ENCODE data around the gene EML5.

The EML5 gene

GRCh38 chr14:88625671-88626070 lies 167.1 kb downstream of the EML5 start:
- DNase-seq (ENCODE audit: extremely low read depth in 1 of 2, low read depth in 1 of 2), result no peak

GRCh38 chr14:88621100-88621499 lies 171.7 kb downstream of the EML5 start:
- DNase-seq (ENCODE audit: extremely low read depth in 1 of 2, low read depth in 1 of 2), result no peak

- DNase-seq (ENCODE audit: extremely low read depth in 1 of 2, low read depth in 1 of 2), result no peak
Observed at GRCh38 chr14:88618476-88618875, 174.3 kb downstream of the EML5 start.

GRCh38 chr14:88617479-88617878 lies 175.3 kb downstream of the EML5 start:
- DNase-seq (ENCODE audit: extremely low read depth in 1 of 2, low read depth in 1 of 2), result no peak

GRCh38 chr14:88616697-88617096 lies 176.1 kb downstream of the EML5 start:
- DNase-seq (ENCODE audit: extremely low read depth in 1 of 2, low read depth in 1 of 2), result no peak

GRCh38 chr14:88614218-88614907 lies 178.4 kb downstream of the EML5 start:
- no peak for DNase-seq (ENCODE audit: extremely low read depth in 1 of 2, low read depth in 1 of 2)

GRCh38 chr14:88613552-88614010 lies 179.2 kb downstream of the EML5 start:
- DNase-seq (ENCODE audit: extremely low read depth in 1 of 2, low read depth in 1 of 2), result no peak

- no peak for DNase-seq (ENCODE audit: extremely low read depth in 1 of 2, low read depth in 1 of 2)
Observed at GRCh38 chr14:88612981-88613380, 179.8 kb downstream of the EML5 start.

GRCh38 chr14:88611878-88612277 lies 180.9 kb downstream of the EML5 start:
- DNase-seq (ENCODE audit: extremely low read depth in 1 of 2, low read depth in 1 of 2), result no peak

GRCh38 chr14:88607829-88608228 lies 184.9 kb downstream of the EML5 start:
- no peak for DNase-seq (ENCODE audit: extremely low read depth in 1 of 2, low read depth in 1 of 2)

GRCh38 chr14:88605594-88605993 lies 187.2 kb downstream of the EML5 start:
- no peak for DNase-seq (ENCODE audit: extremely low read depth in 1 of 2, low read depth in 1 of 2)

GRCh38 chr14:88604212-88604611 lies 188.5 kb downstream of the EML5 start:
- no peak for DNase-seq (ENCODE audit: extremely low read depth in 1 of 2, low read depth in 1 of 2)

- DNase-seq (ENCODE audit: extremely low read depth in 1 of 2, low read depth in 1 of 2), result no peak
Observed at GRCh38 chr14:88599761-88600439, 192.9 kb downstream of the EML5 start.

GRCh38 chr14:88599326-88599725 lies 193.4 kb downstream of the EML5 start:
- no peak for DNase-seq (ENCODE audit: extremely low read depth in 1 of 2, low read depth in 1 of 2)

GRCh38 chr14:88598097-88598675 lies 194.6 kb downstream of the EML5 start:
- no peak for DNase-seq (ENCODE audit: extremely low read depth in 1 of 2, low read depth in 1 of 2)

- no peak for DNase-seq (ENCODE audit: extremely low read depth in 1 of 2, low read depth in 1 of 2)
Observed at GRCh38 chr14:88597601-88598000, 195.2 kb downstream of the EML5 start.

GRCh38 chr14:88597038-88597437 lies 195.7 kb downstream of the EML5 start:
- DNase-seq (ENCODE audit: extremely low read depth in 1 of 2, low read depth in 1 of 2), result no peak

GRCh38 chr14:88592031-88592430 lies 200.7 kb downstream of the EML5 start:
- DNase-seq (ENCODE audit: extremely low read depth in 1 of 2, low read depth in 1 of 2), result no peak

- DNase-seq (ENCODE audit: extremely low read depth in 1 of 2, low read depth in 1 of 2), result no peak
Observed at GRCh38 chr14:88590173-88590572, 202.6 kb downstream of the EML5 start.

- DNase-seq (ENCODE audit: extremely low read depth in 1 of 2, low read depth in 1 of 2), result no peak
Observed at GRCh38 chr14:88588081-88588480, 204.7 kb downstream of the EML5 start.

GRCh38 chr14:88584451-88584850 lies 208.3 kb downstream of the EML5 start:
- no peak for DNase-seq (ENCODE audit: extremely low read depth in 1 of 2, low read depth in 1 of 2)

GRCh38 chr14:88576222-88576621 lies 216.5 kb downstream of the EML5 start:
- no peak for DNase-seq (ENCODE audit: extremely low read depth in 1 of 2, low read depth in 1 of 2)
